Measurements from ENCODE around the gene DOC2B.
"Not testable (repeated sequence)": the region's sequence is repeated elsewhere in the genome, so short reads cannot be mapped to it uniquely, and the experiment has no call there.

The DOC2B gene

GRCh38 chr17:210402-210801 lies 29.0 kb upstream of the DOC2B start:
- DNase-seq (ENCODE audit: low read depth) = no peak

DNA sequence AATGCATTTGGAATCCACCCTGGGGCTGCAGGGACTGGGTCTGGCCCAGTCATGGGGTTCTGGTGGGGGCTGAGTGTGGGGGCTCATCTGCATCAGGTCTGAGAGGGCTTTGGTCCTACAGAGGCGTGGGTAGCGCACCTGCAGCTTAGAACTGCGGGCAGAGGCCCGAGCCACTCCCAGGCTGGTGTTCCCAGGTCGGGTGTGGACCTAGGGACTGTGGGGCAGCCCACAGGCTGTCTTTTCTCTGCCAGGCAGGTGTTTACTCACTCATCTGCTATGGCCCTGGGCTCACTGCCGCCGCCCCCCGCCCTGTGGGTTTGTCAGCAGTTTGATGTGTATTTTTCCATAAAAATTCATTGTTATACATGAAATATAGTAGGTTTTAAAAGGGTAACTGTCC lies 27.0 kb upstream of the DOC2B start:
- DNase-seq (ENCODE audit: low read depth) = no peak

DNA sequence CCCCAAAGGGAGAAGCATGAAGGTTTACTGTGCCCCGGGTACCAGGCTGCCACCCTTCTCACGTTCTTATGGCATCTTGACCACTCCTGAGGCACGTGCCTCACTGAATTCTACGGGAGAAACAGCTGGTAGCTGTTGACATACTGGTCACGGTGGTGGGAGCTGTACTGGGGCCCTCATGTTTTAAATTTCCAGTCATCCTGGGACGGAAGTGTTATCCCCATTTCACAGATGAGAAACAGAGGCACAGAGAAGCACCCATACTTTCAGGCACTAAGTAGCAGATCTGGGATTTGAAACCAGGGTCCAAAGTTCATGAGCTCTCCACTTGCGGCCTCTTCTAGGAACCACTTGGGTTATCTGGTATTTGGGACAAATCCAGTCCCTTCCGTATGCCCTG lies 26.3 kb upstream of the DOC2B start:
- DNase-seq (ENCODE audit: low read depth) = no peak

GRCh38 chr17:206941-207560 lies 25.6 kb upstream of the DOC2B start:
- DNase-seq (ENCODE audit: low read depth) = no peak

DNA sequence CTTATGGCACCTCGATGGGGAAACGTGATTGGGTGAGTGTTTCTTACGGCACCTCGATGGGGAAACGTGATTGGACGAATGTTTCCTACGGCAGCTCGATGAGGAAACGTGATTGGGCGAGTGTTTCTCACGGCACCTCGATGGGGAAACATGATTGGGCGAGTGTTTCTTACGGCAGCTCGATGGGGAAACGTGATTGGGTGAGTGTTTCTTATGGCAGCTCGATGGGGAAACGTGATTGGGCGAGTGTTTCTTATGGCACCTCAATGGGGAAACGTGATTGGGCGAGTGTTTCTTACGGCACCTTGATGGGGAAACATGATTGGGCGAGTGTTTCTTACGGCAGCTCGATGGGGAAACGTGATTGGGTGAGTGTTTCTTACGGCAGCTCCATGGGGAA lies 25.0 kb upstream of the DOC2B start:
- not testable (repeated sequence) for DNase-seq (ENCODE audit: low read depth)

DNA sequence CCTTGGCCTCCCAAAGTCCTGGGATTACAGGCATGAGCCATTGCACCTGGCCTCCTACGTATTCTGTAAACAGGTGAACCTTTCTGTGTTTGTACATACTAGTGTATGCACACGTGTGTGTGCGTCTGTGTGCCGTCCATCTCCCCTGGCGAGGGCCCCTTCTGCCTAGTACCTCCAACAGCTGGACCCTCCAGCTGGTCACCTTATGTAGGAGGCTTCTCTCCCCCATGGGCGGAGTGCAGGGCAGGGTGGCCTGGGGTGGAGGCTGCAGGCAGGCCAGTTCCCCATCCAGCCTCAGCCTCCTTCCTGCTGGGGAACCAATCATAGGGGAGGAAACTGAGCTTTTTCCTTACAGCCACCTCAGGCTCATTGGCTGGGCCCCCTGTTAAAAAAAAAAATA lies 24.4 kb upstream of the DOC2B start:
- DNase-seq (ENCODE audit: low read depth) = no peak

- DNase-seq (ENCODE audit: low read depth) = no peak
Measured at GRCh38 chr17:205148-205669, 23.8 kb upstream of the DOC2B start.

- no peak for DNase-seq (ENCODE audit: low read depth)
Measured at GRCh38 chr17:204427-205147, 23.1 kb upstream of the DOC2B start.

DNA sequence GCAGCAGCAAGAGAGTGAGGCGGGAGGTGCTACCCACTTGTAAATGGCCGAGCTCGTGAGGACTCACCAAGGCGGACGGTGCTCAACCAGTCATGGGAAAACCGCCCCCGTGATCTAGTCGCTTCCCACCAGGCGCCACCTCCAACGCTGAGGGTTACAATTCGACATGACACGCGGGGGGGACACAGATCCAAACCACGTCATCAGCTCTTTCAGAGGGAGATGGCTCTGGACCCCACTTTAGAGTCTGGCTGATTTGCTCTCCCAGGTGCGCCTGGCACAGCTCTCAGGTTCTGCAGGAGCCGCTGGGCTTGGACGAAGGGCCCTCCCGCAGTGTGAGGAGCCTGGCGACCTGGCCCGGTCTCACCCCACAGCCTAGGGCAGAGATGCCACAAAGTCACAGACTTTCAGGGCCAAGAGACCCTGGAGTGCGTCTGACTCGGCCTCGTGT lies 21.1 kb upstream of the DOC2B start:
- no peak for DNase-seq (ENCODE audit: low read depth)

DNA sequence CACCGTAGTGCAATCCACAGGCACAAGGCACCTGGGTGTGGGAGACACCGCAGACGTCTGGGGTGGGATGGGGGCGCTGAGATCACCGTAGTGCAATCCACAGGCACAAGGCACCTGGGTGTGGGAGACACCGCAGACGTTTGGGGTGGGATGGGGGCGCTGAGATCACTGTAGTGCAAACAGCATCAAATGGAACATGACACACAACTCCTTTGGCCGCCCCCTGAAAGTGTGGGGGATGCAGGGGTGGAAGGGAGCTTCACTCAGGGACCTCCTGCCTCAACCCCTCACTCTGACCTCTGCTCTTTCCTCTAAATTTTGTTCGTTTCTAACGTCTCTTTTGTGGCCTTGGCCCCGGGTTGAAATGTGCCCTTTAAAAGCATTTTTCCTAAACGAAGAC lies 20.3 kb upstream of the DOC2B start:
- not testable (repeated sequence) for DNase-seq (ENCODE audit: low read depth)

DNA sequence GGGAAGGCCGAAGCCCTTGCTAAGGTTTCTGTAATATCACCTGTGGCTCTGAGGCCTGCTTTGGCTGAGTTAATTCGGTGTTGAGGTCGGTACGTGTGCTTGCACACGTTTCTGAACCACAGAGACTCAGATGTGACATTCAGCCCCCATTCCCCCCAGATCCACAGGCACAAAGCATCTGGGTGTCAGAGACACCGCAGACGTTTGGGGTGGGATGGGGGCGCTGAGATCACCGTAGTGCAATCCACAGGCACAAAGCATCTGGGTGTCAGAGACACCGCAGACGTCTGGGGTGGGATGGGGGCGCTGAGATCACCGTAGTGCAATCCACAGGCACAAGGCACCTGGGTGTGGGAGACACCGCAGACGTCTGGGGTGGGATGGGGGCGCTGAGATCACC lies 19.8 kb upstream of the DOC2B start:
- not testable (repeated sequence) for DNase-seq (ENCODE audit: low read depth)

GRCh38 chr17:200586-200985 lies 19.1 kb upstream of the DOC2B start:
- DNase-seq (ENCODE audit: low read depth) = no peak

GRCh38 chr17:199806-200545 lies 18.5 kb upstream of the DOC2B start:
- DNase-seq (ENCODE audit: low read depth) = no peak

- DNase-seq (ENCODE audit: low read depth) = no peak
Measured at GRCh38 chr17:199191-199604, 17.7 kb upstream of the DOC2B start.

DNA sequence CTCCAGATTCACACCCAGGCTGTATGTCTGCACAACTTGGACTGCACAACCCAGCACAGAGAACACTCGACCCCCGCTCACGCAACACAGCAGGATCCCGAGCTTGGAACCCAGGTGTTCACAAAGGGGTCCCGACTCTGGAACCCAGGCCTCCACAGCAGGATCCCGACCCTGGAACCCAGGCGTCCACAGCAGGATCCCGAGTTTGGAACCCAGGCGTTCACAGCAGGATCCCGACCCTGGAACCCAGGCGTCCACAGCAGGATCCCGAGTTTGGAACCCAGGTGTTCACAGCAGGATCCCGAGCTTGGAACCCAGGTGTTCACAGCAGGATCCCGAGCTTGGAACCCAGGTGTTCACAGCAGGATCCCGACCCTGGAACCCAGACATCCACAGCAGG lies 16.8 kb upstream of the DOC2B start:
- not testable (repeated sequence) for DNase-seq (ENCODE audit: low read depth)

- DNase-seq (ENCODE audit: low read depth) = no peak
Measured at GRCh38 chr17:197352-197751, 15.9 kb upstream of the DOC2B start.

DNA sequence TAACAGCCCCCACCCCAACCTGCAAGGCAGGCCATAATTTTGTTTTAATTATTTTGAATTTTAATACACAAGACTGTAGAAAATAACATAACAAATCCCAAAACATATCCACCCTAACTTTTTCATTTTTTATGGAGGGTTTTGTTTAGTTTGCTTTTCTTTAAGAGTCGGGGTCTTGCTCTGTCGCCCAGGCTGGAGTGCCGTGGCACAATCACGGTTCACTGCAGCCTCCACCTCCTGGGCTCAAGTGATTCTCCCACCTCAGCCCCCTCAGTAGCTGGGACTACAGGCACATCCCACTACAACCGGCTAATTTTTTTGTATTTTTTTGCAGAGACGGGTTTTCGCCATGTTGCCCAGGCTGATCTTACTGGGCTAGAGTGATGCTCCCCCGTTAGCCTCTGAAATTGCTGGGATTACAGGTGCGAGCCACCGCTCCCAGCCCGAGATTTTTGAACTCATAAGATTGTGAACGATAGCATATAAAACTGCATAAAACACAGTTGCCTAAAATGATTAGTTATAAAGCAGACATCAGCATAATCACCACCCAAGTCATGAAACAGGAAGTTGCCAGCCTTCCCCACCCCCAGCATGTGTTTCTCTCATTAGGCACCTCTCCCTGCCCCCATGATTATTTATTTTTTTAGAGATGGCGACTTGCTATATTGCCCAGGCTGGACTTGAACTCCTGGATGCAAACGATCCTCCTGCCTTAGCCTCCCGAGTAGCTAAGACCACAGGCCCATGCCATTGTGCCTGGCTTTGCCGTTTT lies 13.6 kb upstream of the DOC2B start:
- DNase-seq (ENCODE audit: low read depth) = no peak

DNA sequence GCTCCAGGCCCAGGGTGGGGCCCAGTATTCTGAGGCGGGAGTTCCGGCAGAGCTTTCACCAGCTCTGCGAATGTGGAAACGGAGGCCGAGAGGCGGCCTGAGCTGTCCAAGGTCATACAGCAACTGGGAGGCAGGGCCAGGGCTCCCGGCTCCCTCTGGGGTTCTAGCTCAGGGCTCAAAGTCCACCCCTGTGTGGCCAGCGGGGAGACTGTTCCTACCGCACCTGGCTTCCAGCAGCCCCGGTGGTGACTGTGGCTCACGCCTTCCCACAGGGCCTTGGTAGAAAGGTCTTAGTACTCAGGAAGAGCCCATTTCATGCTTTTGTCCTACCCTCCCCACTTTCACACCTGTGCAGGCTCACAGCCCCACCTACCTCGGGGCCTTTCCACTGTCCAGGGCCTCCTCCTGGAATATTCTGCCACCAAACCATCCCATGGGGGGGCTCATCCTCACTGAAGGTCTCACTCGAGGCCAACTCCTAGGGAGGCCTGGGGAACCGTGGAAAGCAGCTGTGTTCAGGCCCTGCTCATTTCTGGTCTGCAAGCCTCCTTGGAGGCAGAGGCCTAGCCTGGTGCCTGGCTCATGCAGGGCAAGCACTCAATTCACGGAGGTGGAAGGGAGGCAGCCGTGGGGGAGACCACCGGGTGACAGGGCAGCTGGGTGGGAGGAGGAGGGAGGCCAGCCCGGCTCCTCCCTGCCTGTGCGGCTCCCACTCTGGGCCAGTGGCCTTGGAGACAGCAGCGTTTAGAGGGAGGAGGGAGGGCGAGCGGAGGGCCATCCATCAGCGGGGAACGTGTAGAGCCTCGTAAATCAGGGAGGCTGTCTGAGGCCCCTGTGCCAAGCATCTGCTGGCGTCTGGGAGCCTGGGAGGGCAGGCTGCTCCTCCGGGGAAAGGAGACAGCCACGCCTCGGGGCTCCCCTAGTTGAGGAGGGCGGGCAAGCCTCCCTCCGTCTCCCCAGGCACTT lies 12.7 kb upstream of the DOC2B start:
- DNase-seq (ENCODE audit: low read depth) = no peak

DNA sequence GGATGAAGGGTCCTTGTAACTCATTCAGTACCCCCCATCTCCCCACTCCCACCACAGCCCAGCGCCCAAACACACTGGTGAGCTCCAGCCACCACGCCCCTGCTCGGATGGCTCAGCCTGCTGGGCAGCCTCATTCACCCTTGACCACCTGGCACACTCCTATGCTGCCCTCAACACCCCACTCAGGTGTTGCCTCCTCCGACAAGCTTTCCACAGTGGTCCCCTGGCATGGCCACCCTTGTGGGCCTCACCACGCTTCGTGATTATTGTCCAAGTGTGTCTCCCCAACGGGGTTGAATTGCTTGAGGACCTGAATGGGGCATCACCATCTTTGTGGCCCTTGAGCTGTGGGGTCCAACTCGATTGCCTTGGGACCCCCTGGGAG lies 12.0 kb upstream of the DOC2B start:
- DNase-seq (ENCODE audit: low read depth) = no peak

GRCh38 chr17:192666-193425 lies 11.4 kb upstream of the DOC2B start:
- DNase-seq (ENCODE audit: low read depth) = no peak

Data from stimulated activated CD8-positive, alpha-beta memory T cell treated with anti-CD3 and anti-CD28 coated beads, Interleukin-12 subunit alpha, Interleukin-12 subunit beta, amount 100 ng/mL, for 4 hours (primary cell).